Thyroid gland (tissue), 4 donors: Measurements from ENCODE around the gene LGR4.

ENCODE experiments used
- POLR2A ChIP-seq, 2 donors: fragments of 450-650 bp; IDR thresholded peaks; one replicate each; pipeline ENCODE4 v1.6.1; 2017; ENCODE audit warnings: antibody characterized with exemption in 2 of 2, mild to moderate bottlenecking in 2 of 2, moderate library complexity in 1 of 2
- TF ChIP-seq, protein P1 (sequence below), 6 experiments: fragments of 200-600 bp in 3 of 6; fragments of 450-650 bp in 3 of 6; sonication (generic) in 3 of 6; IDR thresholded peaks; one replicate each; pipeline ENCODE4 v1.5.1; 2016 to 2019; ENCODE audit warnings: antibody characterized with exemption in 6 of 6, mild to moderate bottlenecking in 2 of 6, inconsistent platforms in 1 of 6, moderate library complexity in 1 of 6

GRCh38 chr11:27358296-27358695, 114.3 kb downstream of the LGR4 start:
- TF ChIP-seq, protein P1, sequence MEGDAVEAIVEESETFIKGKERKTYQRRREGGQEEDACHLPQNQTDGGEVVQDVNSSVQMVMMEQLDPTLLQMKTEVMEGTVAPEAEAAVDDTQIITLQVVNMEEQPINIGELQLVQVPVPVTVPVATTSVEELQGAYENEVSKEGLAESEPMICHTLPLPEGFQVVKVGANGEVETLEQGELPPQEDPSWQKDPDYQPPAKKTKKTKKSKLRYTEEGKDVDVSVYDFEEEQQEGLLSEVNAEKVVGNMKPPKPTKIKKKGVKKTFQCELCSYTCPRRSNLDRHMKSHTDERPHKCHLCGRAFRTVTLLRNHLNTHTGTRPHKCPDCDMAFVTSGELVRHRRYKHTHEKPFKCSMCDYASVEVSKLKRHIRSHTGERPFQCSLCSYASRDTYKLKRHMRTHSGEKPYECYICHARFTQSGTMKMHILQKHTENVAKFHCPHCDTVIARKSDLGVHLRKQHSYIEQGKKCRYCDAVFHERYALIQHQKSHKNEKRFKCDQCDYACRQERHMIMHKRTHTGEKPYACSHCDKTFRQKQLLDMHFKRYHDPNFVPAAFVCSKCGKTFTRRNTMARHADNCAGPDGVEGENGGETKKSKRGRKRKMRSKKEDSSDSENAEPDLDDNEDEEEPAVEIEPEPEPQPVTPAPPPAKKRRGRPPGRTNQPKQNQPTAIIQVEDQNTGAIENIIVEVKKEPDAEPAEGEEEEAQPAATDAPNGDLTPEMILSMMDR (IDR thresholded peaks at IDR 0.05) = no peak
- no peak for TF ChIP-seq POLR2A (IDR thresholded peaks at IDR 0.05)
